ENCODE measurements around the gene TAB2.

TAB2 gene

GRCh38 chr6:149317644-149318571 is at the start of gene TAB2:
Gene TAB2 (plus strand): TSS chr6:149317712. CDS start chr6:149369998, 52,286 bp downstream.
- DNase-seq (ENCODE audit: low read depth): peak; percentile 75

GRCh38 chr6:149268146-149268545 is 49.4 kb upstream of the TAB2 start:
- DNase-seq (ENCODE audit: low read depth): no peak

GRCh38 chr6:149268768-149269167 is 48.7 kb upstream of the TAB2 start:
- DNase-seq (ENCODE audit: low read depth): no peak

DNA sequence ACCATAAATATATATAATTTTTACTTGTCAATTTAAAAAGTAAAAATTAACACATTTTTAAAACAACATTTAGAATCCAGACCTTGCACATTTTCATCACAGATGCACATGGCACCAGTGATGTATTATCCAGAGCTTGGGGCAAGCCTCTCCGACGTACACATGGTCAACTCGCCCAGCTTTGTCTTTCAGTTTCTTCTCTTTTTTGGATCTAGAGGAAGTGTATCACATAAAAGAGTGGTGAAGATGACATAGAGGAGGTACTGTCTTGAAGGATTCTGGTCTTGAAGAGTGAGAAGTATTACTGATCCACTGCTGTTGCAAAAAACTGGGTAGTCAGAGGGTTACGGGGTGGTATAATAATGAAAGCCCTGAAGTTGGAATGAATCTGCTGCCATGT is 46.9 kb upstream of the TAB2 start:
- no peak for DNase-seq (ENCODE audit: low read depth)

DNA sequence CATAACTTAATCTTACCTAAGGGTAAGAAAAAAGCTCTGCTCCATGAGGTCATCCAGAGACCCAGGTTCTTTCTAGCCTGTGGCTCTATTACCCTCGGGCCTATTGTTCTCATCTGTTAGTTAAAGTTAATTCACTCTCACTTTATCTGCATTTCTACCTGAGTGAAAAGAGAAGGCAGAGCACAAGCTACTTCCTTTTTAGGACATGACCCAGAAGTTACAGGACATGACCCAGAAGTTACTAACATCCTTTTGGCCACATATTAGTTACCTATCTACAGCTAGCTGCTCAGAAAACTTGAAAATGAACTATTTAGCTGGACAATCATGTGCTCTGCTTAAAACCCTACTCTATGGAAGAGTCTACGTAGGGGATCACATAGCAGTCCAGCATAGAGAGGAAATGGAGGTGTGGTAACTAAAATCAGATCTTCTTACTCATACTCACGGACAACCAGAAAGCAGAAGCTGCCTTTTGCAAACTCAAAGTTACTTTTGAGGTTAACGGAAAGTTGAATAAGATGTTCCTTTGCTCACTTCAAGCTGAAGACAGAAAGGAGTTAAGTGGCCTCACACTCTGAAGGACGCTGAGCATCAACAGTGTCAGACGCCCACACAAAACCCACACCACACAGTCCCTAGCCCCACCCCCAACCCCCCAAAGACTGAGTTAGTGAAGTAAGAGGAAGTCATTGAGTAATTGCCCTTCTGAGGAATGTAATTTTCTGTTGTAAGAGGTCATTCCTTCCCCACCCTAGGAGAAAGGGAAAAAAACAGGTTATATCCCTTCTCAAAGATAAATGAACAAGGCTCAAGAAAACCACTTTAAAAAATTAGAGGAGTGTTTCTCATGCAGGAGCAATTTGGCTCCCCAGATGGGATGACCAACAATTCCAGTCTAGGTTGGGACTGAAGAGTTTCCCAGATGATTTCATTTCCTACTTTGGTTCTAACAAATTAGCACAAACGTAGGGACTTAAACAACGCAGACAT is 45.9 kb upstream of the TAB2 start:
- peak; percentile 71 for DNase-seq (ENCODE audit: low read depth)

- DNase-seq (ENCODE audit: low read depth): no peak
These were observed 44.2 kb upstream of the TAB2 start for GRCh38 chr6:149273318-149273717.

DNA sequence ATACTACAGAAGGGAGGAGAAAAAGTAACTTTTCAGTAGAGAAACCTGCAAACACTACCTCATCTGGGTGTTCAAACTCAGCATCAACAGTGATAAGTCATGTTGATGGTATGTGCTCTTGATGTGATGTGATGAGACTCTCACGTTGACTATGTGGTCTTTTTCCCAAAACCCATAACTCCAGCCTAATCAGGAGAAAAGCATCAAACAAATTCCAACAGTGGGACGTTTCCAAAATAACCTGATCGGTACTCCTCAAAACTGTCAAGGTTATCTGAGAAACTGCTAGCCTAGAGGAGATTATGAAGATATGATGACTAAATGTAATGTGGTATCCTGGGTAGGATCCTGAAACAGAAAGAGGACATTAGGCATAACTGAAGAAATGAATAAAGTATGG is 41.9 kb upstream of the TAB2 start:
- DNase-seq (ENCODE audit: low read depth): no peak

DNA sequence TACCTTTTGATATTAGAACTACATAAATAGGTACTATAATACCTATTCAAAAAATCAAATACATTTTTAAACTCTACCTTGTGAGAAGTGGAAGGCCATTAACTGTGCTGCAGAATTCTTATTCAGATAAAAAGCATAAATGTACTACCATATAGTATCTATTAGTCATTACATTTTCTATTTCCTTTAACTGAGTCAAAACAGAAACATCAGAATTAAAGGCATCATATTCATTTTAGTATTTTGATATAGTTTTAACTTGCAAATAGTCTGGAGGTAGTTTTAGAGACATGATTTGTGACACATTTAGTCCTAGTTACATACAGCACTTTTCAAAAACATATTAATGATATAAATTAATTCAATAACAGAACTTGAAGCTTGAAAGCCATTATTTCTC is 39.9 kb upstream of the TAB2 start:
- DNase-seq (ENCODE audit: low read depth): no peak

DNA sequence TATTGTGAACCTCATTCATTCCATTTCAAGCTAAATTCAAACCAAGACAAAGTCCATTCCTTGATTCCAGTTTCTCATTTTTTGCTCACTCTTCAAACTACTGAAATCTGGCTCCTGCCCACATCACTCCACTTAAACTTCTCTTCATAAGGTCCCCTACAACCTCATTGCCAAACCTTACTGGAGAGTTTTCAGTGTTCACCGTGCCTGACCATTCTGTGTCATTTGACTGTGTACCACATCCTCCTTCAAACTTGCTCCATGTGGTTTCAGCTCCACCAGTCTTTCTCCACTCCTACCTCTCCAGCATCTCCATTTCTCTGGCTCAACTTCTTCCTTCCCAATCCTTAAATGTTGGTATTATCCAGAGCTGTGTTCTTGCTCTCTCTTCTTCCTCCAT is 38.5 kb upstream of the TAB2 start:
- DNase-seq (ENCODE audit: low read depth): no peak

DNA sequence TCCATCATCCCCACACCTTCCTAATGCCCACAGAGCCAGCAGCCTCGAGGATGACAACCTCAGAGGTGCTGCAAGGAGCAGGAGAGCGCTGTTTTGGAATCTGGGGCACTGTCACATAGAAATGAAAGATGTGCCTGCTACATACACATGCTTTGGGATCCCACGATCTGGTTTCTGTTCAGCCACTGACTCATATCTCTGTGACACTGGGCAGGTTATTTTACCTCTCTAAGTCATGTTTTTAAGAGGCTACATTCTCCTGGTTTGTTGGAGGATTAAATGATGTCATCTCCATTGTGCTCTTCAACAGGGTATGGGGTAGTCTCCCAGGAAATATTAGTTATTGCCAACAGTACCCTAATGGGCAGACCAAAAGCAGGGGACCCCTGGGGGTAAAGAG is 32.6 kb upstream of the TAB2 start:
- DNase-seq (ENCODE audit: low read depth): no peak

DNA sequence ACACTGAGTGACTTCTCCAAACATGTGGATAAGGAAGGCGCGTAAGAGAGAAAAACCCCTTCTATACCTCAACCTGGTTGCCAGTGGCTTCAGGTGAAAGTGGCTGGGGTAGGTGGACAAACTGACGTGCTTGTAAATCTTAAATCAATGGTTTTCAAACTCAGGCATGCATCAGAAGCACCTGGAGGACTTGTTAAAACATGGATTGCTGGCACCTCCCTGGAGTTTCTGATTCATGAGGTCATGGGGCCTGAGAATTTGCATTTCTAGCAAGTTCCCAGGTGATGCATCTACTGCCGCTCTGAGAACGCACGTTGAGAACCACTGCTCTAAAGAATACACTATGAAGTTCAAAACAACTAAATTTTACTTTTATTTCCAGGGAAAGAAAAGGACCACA is 31.9 kb upstream of the TAB2 start:
- DNase-seq (ENCODE audit: low read depth): no peak

DNA sequence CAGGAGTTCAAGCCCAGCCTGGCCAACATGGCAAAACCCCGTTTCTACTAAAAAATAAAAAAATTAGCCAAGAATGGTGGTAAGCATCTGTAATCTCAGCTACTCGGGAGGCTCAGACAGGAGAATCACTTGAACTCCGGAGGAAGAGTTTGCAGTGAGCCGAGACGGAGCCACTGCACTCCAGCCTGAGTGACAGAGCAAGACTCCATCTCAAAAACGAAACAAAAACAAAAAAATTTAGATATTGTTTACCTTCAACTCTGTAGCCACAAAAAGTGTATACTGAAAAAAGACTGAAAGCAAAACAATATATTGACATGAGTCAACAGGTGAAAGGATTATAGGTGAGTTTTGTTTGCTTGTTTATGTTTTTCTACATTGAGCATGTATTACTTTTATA is 30.6 kb upstream of the TAB2 start:
- DNase-seq (ENCODE audit: low read depth): no peak

DNA sequence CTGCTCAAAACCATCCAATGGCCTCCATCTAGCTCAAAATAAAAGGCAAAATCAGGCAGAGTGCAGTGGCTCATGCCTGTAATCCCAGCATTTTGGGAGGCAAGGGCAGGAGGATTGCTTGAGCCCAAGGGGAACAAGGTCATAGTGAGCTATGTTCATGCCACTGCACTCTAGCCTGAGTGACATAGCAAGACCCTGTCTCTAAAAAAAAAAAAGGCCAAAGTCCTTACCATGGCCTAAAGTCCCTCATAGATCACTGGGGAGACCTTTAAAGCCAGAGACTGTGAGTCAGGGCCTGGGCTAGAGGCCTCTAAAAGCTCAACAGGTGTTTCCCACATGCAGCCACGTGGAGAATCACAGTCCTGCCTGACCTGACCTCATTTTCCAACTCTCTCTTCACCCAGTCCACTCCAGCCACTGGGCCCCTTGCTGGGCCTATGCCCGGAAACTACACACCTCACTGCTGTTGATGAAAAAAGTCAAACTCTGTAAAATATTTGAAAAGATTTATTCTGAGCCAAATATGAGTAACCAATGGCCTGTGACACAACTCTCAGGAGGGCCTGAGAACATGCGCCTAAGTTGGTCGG is 28.2 kb upstream of the TAB2 start:
- DNase-seq (ENCODE audit: low read depth): no peak

DNA sequence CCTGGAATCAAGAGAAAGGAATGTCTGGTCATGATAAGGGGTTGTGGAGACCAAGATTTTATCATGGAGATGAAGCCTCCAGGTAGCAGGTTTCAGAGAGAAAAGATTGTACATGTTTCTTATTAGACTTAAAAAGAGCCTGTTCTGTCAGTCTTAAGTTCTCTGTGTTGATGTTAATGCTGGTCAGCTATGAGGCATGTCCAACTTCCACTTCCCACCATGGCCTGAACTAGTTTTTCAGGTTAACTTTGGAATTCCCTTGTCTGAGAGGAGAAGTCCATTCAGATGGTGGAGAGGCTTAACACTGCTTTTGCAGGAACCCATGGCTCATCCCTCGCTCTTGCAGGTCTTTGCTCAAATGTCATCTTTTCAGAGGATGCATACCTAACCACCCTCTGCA is 27.5 kb upstream of the TAB2 start:
- DNase-seq (ENCODE audit: low read depth): no peak

- no peak for DNase-seq (ENCODE audit: low read depth)
These were observed 24.3 kb upstream of the TAB2 start for GRCh38 chr6:149293244-149293643.

- DNase-seq (ENCODE audit: low read depth): no peak
These were observed 16.9 kb upstream of the TAB2 start for GRCh38 chr6:149300563-149300962.

- DNase-seq (ENCODE audit: low read depth): no peak
These were observed 14.8 kb upstream of the TAB2 start for GRCh38 chr6:149302723-149303122.

- no peak for DNase-seq (ENCODE audit: low read depth)
These were observed 14.0 kb upstream of the TAB2 start for GRCh38 chr6:149303468-149303867.

- no peak for DNase-seq (ENCODE audit: low read depth)
These were observed 12.1 kb upstream of the TAB2 start for GRCh38 chr6:149305372-149305771.

- DNase-seq (ENCODE audit: low read depth): no peak
These were observed 10.5 kb upstream of the TAB2 start for GRCh38 chr6:149306967-149307366.

- no peak for DNase-seq (ENCODE audit: low read depth)
These were observed 6.2 kb upstream of the TAB2 start for GRCh38 chr6:149311293-149311692.

DNA sequence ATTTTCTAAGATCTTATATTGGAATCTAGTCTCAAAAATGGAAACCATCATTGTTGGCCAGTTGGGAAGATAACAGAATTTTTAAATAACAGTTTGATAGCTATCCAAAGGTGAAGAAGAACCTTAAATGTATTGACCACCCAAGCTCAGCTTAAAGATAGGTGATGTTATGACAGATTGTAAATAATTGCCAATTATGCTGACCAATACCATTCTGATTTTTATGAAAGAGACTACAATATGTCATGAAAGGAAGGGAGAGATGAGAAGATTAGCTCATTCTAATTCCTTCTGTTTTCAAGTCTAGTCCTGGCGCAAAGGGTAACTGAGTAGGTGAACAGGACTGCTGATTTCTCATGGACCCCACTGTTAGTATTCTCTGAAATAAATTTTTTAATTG is 5.7 kb upstream of the TAB2 start:
- no peak for DNase-seq (ENCODE audit: low read depth)
